NCI-H774 (cell line): ENCODE data around the gene OR5A1.

Experiments
- DNase-seq: peaks from one replicate; lab custom pipeline; 2025; lab: John Stamatoyannopoulos, UW

Gene OR5A1

GRCh38 chr11:59479906-59480305, 43.6 kb downstream of the OR5A1 start:
- DNase-seq, result no peak

GRCh38 chr11:59480359-59480758, 44.1 kb downstream of the OR5A1 start:
- DNase-seq, result no peak
